SK-N-SH (cell line): Measurements from ENCODE around the gene RICTOR. TPM values are rescaled to one million over a fixed set of nuclear protein-coding genes. Genes with fewer than 3 reads are reported as not detected.

Experiments
- CTCF ChIA-PET: fragments of 300-600, 350-600 bp; formaldehyde crosslinking; extraction: SDS; loops from one replicate; lab custom pipeline; 2021; lab: Yijun Ruan, JAX
- POLR2A ChIA-PET: fragments of 350-600 bp; sonication (Branson Sonifier 250); formaldehyde crosslinking; extraction: SDS; loops from one replicate; lab custom pipeline; 2020; ENCODE audit warnings: antibody characterized with exemption, inconsistent platforms; lab: Yijun Ruan, JAX
- DNase-seq: peaks from one replicate; pipeline ENCODE4 v3.0.0; 2012
- H2AFZ ChIP-seq: fragments of 200-600 bp; sonication (generic); 2 replicates; pipeline ENCODE4 v1.8.1; 2016; ENCODE audit warnings: antibody characterized with exemption, mild to moderate bottlenecking, low read depth
- H3F3A ChIP-seq: fragments of 200-600 bp; sonication (generic); replicated peaks from 2 replicates; pipeline ENCODE3; 2016; ENCODE audit warnings: antibody characterized with exemption, mild to moderate bottlenecking; ENCODE audit not compliant: insufficient read depth
- H3K27ac ChIP-seq, 2 experiments: fragments of 200-500 bp in 1 of 2; fragments of 200-600 bp in 1 of 2; sonication (Bioruptor generic) in 1 of 2; sonication (generic), shearing (Covaris generic) in 1 of 2; 2 replicates each; pipeline versions ENCODE4 v1.5.1 to v1.6.1; 2014 to 2016; ENCODE audit warnings: low read depth in 2 of 2, inconsistent platforms in 1 of 2, low read length in 1 of 2, mild to moderate bottlenecking in 1 of 2, mixed read lengths in 1 of 2
- H3K27me3 ChIP-seq: fragments of 200-600 bp; sonication (generic), shearing (Covaris generic); 2 replicates; pipeline ENCODE4 v1.6.1; 2016; ENCODE audit warnings: mixed run types; ENCODE audit not compliant: insufficient read depth
- H3K36me3 ChIP-seq, 2 experiments: fragments of 200-500 bp in 1 of 2; fragments of 200-600 bp in 1 of 2; sonication (Bioruptor generic) in 1 of 2; sonication (generic) in 1 of 2; replicated peaks in 1 of 2; 2 replicates each; pipeline versions ENCODE3 to v1.5.1; 2014 to 2016; ENCODE audit warnings: low read length in 1 of 2, mild to moderate bottlenecking in 1 of 2; ENCODE audit not compliant: insufficient read depth in 2 of 2, control insufficient read depth in 1 of 2
- H3K4me1 ChIP-seq, 2 experiments: fragments of 200-500 bp in 1 of 2; fragments of 200-600 bp in 1 of 2; sonication (Bioruptor generic) in 1 of 2; sonication (generic), shearing (Covaris generic) in 1 of 2; 2 replicates each; pipeline versions ENCODE4 v1.5.1 to v1.6.1; 2014 to 2016; ENCODE audit warnings: low read depth in 1 of 2, low read length in 1 of 2, mixed run types in 1 of 2; ENCODE audit not compliant: insufficient read depth in 2 of 2, control insufficient read depth in 1 of 2
- H3K4me2 ChIP-seq: fragments of 200-600 bp; sonication (generic), shearing (Covaris generic); 2 replicates; pipeline ENCODE4 v1.6.1; 2017; ENCODE audit warnings: mixed run types
- H3K4me3 ChIP-seq, 2 experiments: fragments of 200-500 bp in 1 of 2; fragments of 200-600 bp in 1 of 2; sonication (Bioruptor generic) in 1 of 2; sonication (generic), shearing (Covaris generic) in 1 of 2; 2 replicates each; pipeline versions ENCODE4 v1.5.1 to v1.8.1; 2014 to 2016; ENCODE audit warnings: low read depth in 2 of 2, inconsistent platforms in 1 of 2, low read length in 1 of 2, mild to moderate bottlenecking in 1 of 2, mixed read lengths in 1 of 2, moderate library complexity in 1 of 2
- H3K79me2 ChIP-seq: fragments of 200-600 bp; sonication (generic); 2 replicates; pipeline ENCODE4 v1.8.1; 2017; ENCODE audit warnings: mild to moderate bottlenecking; ENCODE audit not compliant: insufficient read depth
- H3K9ac ChIP-seq: fragments of 200-600 bp; sonication (generic); 2 replicates; pipeline ENCODE4 v1.6.1; 2017; ENCODE audit warnings: mixed run types
- H3K9me2 ChIP-seq: fragments of 200-600 bp; sonication (generic); 2 replicates; pipeline ENCODE4 v1.6.1; 2017; ENCODE audit warnings: mixed run types
- H3K9me3 ChIP-seq: fragments of 200-600 bp; sonication (generic); 2 replicates; pipeline ENCODE4 v1.6.1; 2017; ENCODE audit warnings: mixed run types, mild to moderate bottlenecking, moderate library complexity
- H4K20me1 ChIP-seq: fragments of 200-600 bp; sonication (generic); 2 replicates; pipeline ENCODE4 v1.6.1; 2017; ENCODE audit warnings: mild to moderate bottlenecking, mixed run types; ENCODE audit not compliant: insufficient read depth
- CHD2 ChIP-seq: fragments of 150-350 bp; IDR thresholded peaks from 2 replicates; pipeline ENCODE4 v1.6.1; 2018; ENCODE audit warnings: low read length; ENCODE audit not compliant: partially characterized antibody
- CTCF ChIP-seq: fragments of 200-600 bp; sonication (generic); IDR thresholded peaks from 2 replicates; pipeline ENCODE4 v1.6.1; 2017; ENCODE audit warnings: antibody characterized with exemption, mild to moderate bottlenecking, moderate library complexity
- ELF1 ChIP-seq: IDR thresholded peaks from 2 replicates; pipeline ENCODE4 v1.4.0; 2012
- EZH2phosphoT487 ChIP-seq: fragments of 200-600 bp; sonication (generic); IDR thresholded peaks from 2 replicates; pipeline ENCODE4 v1.6.1; 2017; ENCODE audit warnings: low read depth, mixed run types, mild to moderate bottlenecking, antibody characterized with exemption, moderate library complexity, borderline replicate concordance
- FOXJ3 ChIP-seq: sonication (generic); formaldehyde crosslinking; IDR thresholded peaks from 2 replicates; pipeline ENCODE4 v1.5.1; 2020; ENCODE audit warnings: mild to moderate bottlenecking, missing genetic modification reagents
- FOXM1 ChIP-seq: IDR thresholded peaks from 2 replicates; pipeline ENCODE4 v1.4.0; 2012; ENCODE audit warnings: low read depth, mild to moderate bottlenecking
- GATA2 ChIP-seq: sonication (generic); formaldehyde crosslinking; IDR thresholded peaks from 2 replicates; pipeline ENCODE4 v1.5.0; 2020; ENCODE audit warnings: mild to moderate bottlenecking, missing genetic modification reagents
- IRF3 ChIP-seq: fragments of 150-350 bp; IDR thresholded peaks from 2 replicates; pipeline ENCODE4 v1.6.1; 2016; ENCODE audit warnings: mild to moderate bottlenecking, low read depth, low read length
- MXI1 ChIP-seq: IDR thresholded peaks from 2 replicates; pipeline ENCODE4 v1.6.1; 2012; ENCODE audit warnings: mild to moderate bottlenecking, low read depth, low read length, improper control_type of control experiment
- POLR2AphosphoS5 ChIP-seq: IDR thresholded peaks from 2 replicates; pipeline ENCODE4 v1.6.1; 2012; ENCODE audit warnings: low read depth, low read length
- RAD21 ChIP-seq: IDR thresholded peaks from 2 replicates; pipeline ENCODE4 v1.6.1; 2012; ENCODE audit warnings: mild to moderate bottlenecking, low read length
- REST ChIP-seq: IDR thresholded peaks from 2 replicates; pipeline ENCODE4 v1.6.1; 2012; ENCODE audit warnings: mild to moderate bottlenecking, low read depth, low read length, moderate library complexity
- RFX5 ChIP-seq: IDR thresholded peaks from 2 replicates; pipeline ENCODE4 v1.6.1; 2012; ENCODE audit warnings: mild to moderate bottlenecking, improper control_type of control experiment, low read length
- RXRA ChIP-seq: IDR thresholded peaks from 2 replicates; pipeline ENCODE4 v1.4.0; 2012; ENCODE audit warnings: low read depth, mild to moderate bottlenecking, borderline replicate concordance
- SMC3 ChIP-seq: IDR thresholded peaks from 2 replicates; pipeline ENCODE4 v1.6.1; 2012; ENCODE audit warnings: low read depth, low read length, improper control_type of control experiment
- TCF12 ChIP-seq: IDR thresholded peaks from 2 replicates; pipeline ENCODE4 v1.4.0; 2012
- USF1 ChIP-seq: IDR thresholded peaks from 2 replicates; pipeline ENCODE4 v1.4.0; 2012; ENCODE audit warnings: low read depth, borderline replicate concordance
- USF2 ChIP-seq: fragments of 150-350 bp; IDR thresholded peaks from 2 replicates; pipeline ENCODE4 v1.6.1; 2017; ENCODE audit warnings: antibody characterized with exemption, low read length, low read depth, borderline replicate concordance
- ZBTB33 ChIP-seq: IDR thresholded peaks from 2 replicates; pipeline ENCODE4 v1.4.0; 2012; ENCODE audit warnings: low read depth, borderline replicate concordance
- WGBS: methylation state at CpG from one replicate; pipeline ENCODE4 v1.1.6; 2017; ENCODE audit warnings: low lambda C conversion rate; 5-methylcytosine and 5-hydroxymethylcytosine counted together
- polyA plus RNA-seq, 3 experiments: library from polyadenylated mRNA; depleted of rRNA; stranded (reverse); fragments of >200 nt; gene quantifications; 2 replicates each; pipeline ENCODE4 v1.2.3, GENCODE V29; 2012

RICTOR gene
- polyA plus RNA-seq, 1 of the 3 experiments (the other 2 are of a cell fraction), result 1.6 TPM

- peaks cover 61% of the 10 kb centered on the region for H3K79me2 ChIP-seq
These were observed 43.2 kb downstream of the RICTOR start for GRCh38 chr5:39031041-39031440.

More at GRCh38 chr5:39031041-39031440, 43.2 kb downstream of the RICTOR start:
- Histone ChIP-seq H3K9me3 (peaks cover 6% of the 10 kb centered on the region; the same call in 1 of the 2 replicates), H3K9ac (no peak overlapping the region), H2AFZ (no peak overlapping the region), H3K4me3 (no peak overlapping the region), H3K36me3 (peaks cover 5 to 18% of the 10 kb centered on the region in 2 experiments), H3K4me1 (no peaks in the 10 kb centered on the region), H3K9me2 (no peaks in the 10 kb centered on the region), H4K20me1 (peaks cover 7% of the 10 kb centered on the region; the same call in 1 of the 2 replicates), H3K27ac (no peak overlapping the region), H3F3A (no peaks in the 10 kb centered on the region), H3K27me3 (no peaks in the 10 kb centered on the region), H3K4me2 (no peak overlapping the region)
- no peak for DNase-seq
- ChIA-PET CTCF (interaction anchor here (0.9 to 1.0 kb wide), 2 partner anchors 10 to 187 kb away, joined by 4 read pairs; no protein-coding TSS in a partner anchor), POLR2A (no interaction called here)
- WGBS, result 96% methylated on average over 1 of the region's 1 CpG
- TF ChIP-seq POLR2AphosphoS5 (no peak), CTCF (no peak), REST (no peak), GATA2 (no peak), ELF1 (no peak), SMC3 (no peak), TCF12 (no peak), RXRA (no peak), FOXM1 (no peak), CHD2 (no peak), USF1 (no peak), RFX5 (no peak), EZH2phosphoT487 (no peak), USF2 (no peak), IRF3 (no peak), FOXJ3 (CRISPR knock-in tag) (no peak), RAD21 (no peak), ZBTB33 (no peak), MXI1 (no peak)
